Measurements from ENCODE around the gene CCDC3. TPM values are rescaled to one million over a fixed set of nuclear protein-coding genes. Genes with fewer than 3 reads are reported as not detected.

CCDC3 gene
- total RNA-seq, 1 experiment from 2014 or later: 2.8 TPM

GRCh38 chr10:13006037-13006436, 4.5 kb upstream of the CCDC3 start:
- no peak overlapping the region for H3K4me3 ChIP-seq (ENCODE audit: low read depth, low read length, poor library complexity, severe bottlenecking)
- peaks cover 5% of the 10 kb centered on the region for H3K27me3 ChIP-seq (replicated peaks; ENCODE audit: insufficient read depth, low read depth, low read length, poor library complexity)
- POLR2A ChIA-PET (ENCODE audit: low non-redundant PET): no interaction called here
- DNase-seq (ENCODE audit: low spot score): no peak
- intact Hi-C loops (cut with micrococcal nuclease; ENCODE audit: unreplicated experiment): no loop called here
- no peaks in the 10 kb centered on the region for H3K36me3 ChIP-seq (ENCODE audit: insufficient read depth, low read length, poor library complexity, severe bottlenecking)
- H3K4me1 ChIP-seq (ENCODE audit: insufficient read depth, low read length, poor library complexity, severe bottlenecking): no peaks in the 10 kb centered on the region
- no TSS peak for BruUV-seq (replicated peaks)
- H3K27ac ChIP-seq (ENCODE audit: low read depth, low read length, poor library complexity, severe bottlenecking): no peak overlapping the region
- TF ChIP-seq CTCF (conservative IDR thresholded peaks at IDR 0.05; ENCODE audit: low read depth, low read length): no peak
- TF ChIP-seq EZH2 (IDR thresholded peaks at IDR 0.05; ENCODE audit: borderline replicate concordance, low read depth, low read length, poor library complexity, severe bottlenecking): no peak
- H3K9me3 ChIP-seq (ENCODE audit: low read depth, low read length, poor library complexity, severe bottlenecking): no peaks in the 10 kb centered on the region
- CTCF ChIA-PET: no interaction called here

DNA sequence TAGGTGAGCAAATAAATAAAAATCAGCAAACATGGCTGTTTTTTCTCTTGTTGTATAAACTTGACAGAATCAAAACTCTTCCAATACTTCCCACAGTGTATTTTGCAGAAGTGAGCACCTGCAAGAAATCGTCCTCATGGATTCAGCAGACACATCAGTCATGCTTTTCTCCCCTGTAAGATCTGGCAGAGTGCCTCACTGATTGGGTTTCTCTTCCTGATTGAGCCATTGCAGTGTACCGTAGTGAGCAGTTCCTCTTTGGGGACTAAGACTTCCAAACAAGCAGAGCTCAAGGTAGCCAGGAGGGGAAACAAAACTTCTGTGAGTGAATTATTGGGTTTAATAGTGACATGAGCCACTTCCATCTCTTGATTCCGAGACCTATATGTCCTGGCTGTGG, 2.2 kb upstream of the CCDC3 start:
- BruUV-seq (replicated peaks): no TSS peak
- CTCF ChIA-PET: no interaction called here

GRCh38 chr10:13003004-13003403, 1.5 kb upstream of the CCDC3 start:
- CTCF ChIA-PET: no interaction called here
- Histone ChIP-seq H3K27ac (ENCODE audit: low read depth, low read length, poor library complexity, severe bottlenecking) (no peak overlapping the region), H3K27me3 (replicated peaks; ENCODE audit: insufficient read depth, low read depth, low read length, poor library complexity) (peaks cover 3% of the 10 kb centered on the region), H3K9me3 (ENCODE audit: low read depth, low read length, poor library complexity, severe bottlenecking) (no peaks in the 10 kb centered on the region), H3K4me1 (ENCODE audit: insufficient read depth, low read length, poor library complexity, severe bottlenecking) (no peaks in the 10 kb centered on the region), H3K4me3 (ENCODE audit: low read depth, low read length, poor library complexity, severe bottlenecking) (no peak overlapping the region), H3K36me3 (ENCODE audit: insufficient read depth, low read length, poor library complexity, severe bottlenecking) (no peaks in the 10 kb centered on the region)
- intact Hi-C loops (cut with micrococcal nuclease; ENCODE audit: unreplicated experiment): no loop called here
- DNase-seq (ENCODE audit: low spot score): no peak
- BruUV-seq (replicated peaks): no TSS peak
- POLR2A ChIA-PET (ENCODE audit: low non-redundant PET): no interaction called here
- no peak for TF ChIP-seq CTCF (conservative IDR thresholded peaks at IDR 0.05; ENCODE audit: low read depth, low read length)
- TF ChIP-seq EZH2 (IDR thresholded peaks at IDR 0.05; ENCODE audit: borderline replicate concordance, low read depth, low read length, poor library complexity, severe bottlenecking): no peak

More for the DNA sequence above, 2.2 kb upstream of the CCDC3 start:
- no peak overlapping the region for H3K4me3 ChIP-seq (ENCODE audit: low read depth, low read length, poor library complexity, severe bottlenecking)
- no peak for TF ChIP-seq EZH2 (IDR thresholded peaks at IDR 0.05; ENCODE audit: borderline replicate concordance, low read depth, low read length, poor library complexity, severe bottlenecking)
- TF ChIP-seq CTCF (conservative IDR thresholded peaks at IDR 0.05; ENCODE audit: low read depth, low read length): no peak
- no peak overlapping the region for H3K27ac ChIP-seq (ENCODE audit: low read depth, low read length, poor library complexity, severe bottlenecking)
- no peaks in the 10 kb centered on the region for H3K9me3 ChIP-seq (ENCODE audit: low read depth, low read length, poor library complexity, severe bottlenecking)
- H3K27me3 ChIP-seq (replicated peaks; ENCODE audit: insufficient read depth, low read depth, low read length, poor library complexity): peaks cover 6% of the 10 kb centered on the region
- H3K4me1 ChIP-seq (ENCODE audit: insufficient read depth, low read length, poor library complexity, severe bottlenecking): no peaks in the 10 kb centered on the region
- POLR2A ChIA-PET (ENCODE audit: low non-redundant PET): no interaction called here
- DNase-seq (ENCODE audit: low spot score): no peak
- intact Hi-C loops (cut with micrococcal nuclease; ENCODE audit: unreplicated experiment): no loop called here
- no peaks in the 10 kb centered on the region for H3K36me3 ChIP-seq (ENCODE audit: insufficient read depth, low read length, poor library complexity, severe bottlenecking)
